K562 (cell line): ENCODE measurements around the gene TTC24. TPM values are rescaled to one million over a fixed set of nuclear protein-coding genes. Genes with fewer than 3 reads are reported as not detected.

Experiments
- AFF4 ChIP-seq: sonication (generic); formaldehyde crosslinking; IDR thresholded peaks from 2 replicates; pipeline ENCODE4 v1.8.0; 2023; ENCODE audit warnings: mild to moderate bottlenecking, missing genetic modification reagents
- CBX1 ChIP-seq: sonication (generic); IDR thresholded peaks from 2 replicates; pipeline ENCODE4 v1.6.1; 2016; ENCODE audit warnings: antibody characterized with exemption, low read depth, mild to moderate bottlenecking
- CBX2 ChIP-seq: fragments of 200-600 bp; sonication (generic); IDR thresholded peaks from one replicate; pipeline ENCODE4 v1.6.1; 2012; ENCODE audit warnings: mild to moderate bottlenecking, low read length, inconsistent platforms; ENCODE audit not compliant: insufficient read depth, poor library complexity, severe bottlenecking
- CHCHD3 ChIP-seq: fragments of 250-450 bp; sonication (Bioruptor Pico); IDR thresholded peaks from 2 replicates; pipeline ENCODE4 v2.1.2; 2022; ENCODE audit warnings: mild to moderate bottlenecking
- CSDE1 ChIP-seq, 2 experiments: fragments of 450-650 bp; IDR thresholded peaks; 2 replicates each; pipeline ENCODE4 v1.6.1; 2016; ENCODE audit warnings: mild to moderate bottlenecking in 1 of 2
- ELK3 ChIP-seq: fragments of 450-650 bp; formaldehyde crosslinking; IDR thresholded peaks from 2 replicates; pipeline ENCODE4 v1.4.0; 2020; ENCODE audit warnings: mild to moderate bottlenecking
- ESRRB ChIP-seq: fragments of 250-450 bp; sonication (Bioruptor Pico); IDR thresholded peaks from 2 replicates; pipeline ENCODE4 v1.5.0; 2020; ENCODE audit warnings: mild to moderate bottlenecking, moderate library complexity, borderline replicate concordance
- EWSR1 ChIP-seq: fragments of 450-650 bp; IDR thresholded peaks from 2 replicates; pipeline ENCODE4 v1.6.1; 2018; ENCODE audit warnings: borderline replicate concordance, mild to moderate bottlenecking, low read depth, moderate library complexity; ENCODE audit not compliant: partially characterized antibody
- FOXJ2 ChIP-seq: fragments of 200-800 bp; sonication (Bioruptor generic); IDR thresholded peaks from 2 replicates; pipeline ENCODE4 v1.6.1; 2016; ENCODE audit warnings: missing genetic modification characterization, missing compliant biosample characterization
- KDM4B ChIP-seq, 2 experiments: fragments of 450-650 bp in 1 of 2; sonication (generic) in 1 of 2; IDR thresholded peaks; 2 replicates each; pipeline ENCODE4 v1.6.1; 2016 to 2017; ENCODE audit warnings: borderline replicate concordance in 2 of 2, antibody characterized with exemption in 1 of 2, low read depth in 1 of 2, mild to moderate bottlenecking in 1 of 2
- NKRF ChIP-seq: fragments of 450-650 bp; IDR thresholded peaks from 2 replicates; pipeline ENCODE4 v1.6.1; 2016; ENCODE audit warnings: borderline replicate concordance
- NRF1 ChIP-seq, 2 experiments: fragments of 450-650 bp; IDR thresholded peaks in 1 of 2; conservative IDR thresholded peaks in 1 of 2; 2 replicates each; pipeline ENCODE4 v1.6.1; 2014; ENCODE audit warnings: mild to moderate bottlenecking in 2 of 2
- SPI1 ChIP-seq: IDR thresholded peaks from 2 replicates; pipeline ENCODE4 v1.6.1; 2011; ENCODE audit warnings: low read depth, low read length, control low read depth, borderline replicate concordance
- SUPT5H ChIP-seq: fragments of 450-650 bp; IDR thresholded peaks from 2 replicates; pipeline ENCODE4 v1.6.1; 2016
- TAF9B ChIP-seq: fragments of 450-650 bp; IDR thresholded peaks from 2 replicates; pipeline ENCODE4 v1.6.1; 2018; ENCODE audit warnings: mild to moderate bottlenecking; ENCODE audit not compliant: partially characterized antibody
- ZFP1 ChIP-seq: fragments of 450-650 bp; formaldehyde crosslinking; IDR thresholded peaks from 2 replicates; pipeline ENCODE4 v1.4.0; 2020; ENCODE audit warnings: mild to moderate bottlenecking, mixed read lengths
- ZNF518B ChIP-seq: fragments of 250-450 bp; sonication (Bioruptor Pico); IDR thresholded peaks from 2 replicates; pipeline ENCODE4 v1.5.0; 2021; ENCODE audit warnings: mild to moderate bottlenecking, moderate library complexity
- polyA plus RNA-seq, 8 experiments: library from polyadenylated mRNA; depleted of rRNA in 4 of 8; stranded (reverse) in 5 of 8; unstranded in 3 of 8; fragments of >200 nt; fragmentation: Nextera tagmentation in 2 of 8; fragmentation: Illumina TruSeq in 1 of 8; extraction: Ambion mirVana in 2 of 8; extraction: Trizol in 1 of 8; gene quantifications; 2 replicates each; pipeline versions ENCODE4 v1.2.1 to v1.2.3, GENCODE V29; 2011 to 2014; ENCODE audit warnings: inconsistent platforms in 1 of 8, missing spikeins in 1 of 8
- total RNA-seq, 7 experiments: library from RNA; depleted of rRNA in 6 of 7; stranded (reverse); fragments of >200 nt in 6 of 7; fragmentation: Illumina TruSeq in 2 of 7; extraction: Trizol in 2 of 7; gene quantifications; 2 replicates each; pipeline versions ENCODE4 v1.2.1 to v1.2.3, GENCODE V29; 2011 to 2021; ENCODE audit warnings: low replicate concordance in 1 of 7

TTC24 gene
- total and polyA plus RNA-seq, 9 of the 15 experiments (the other 6 are each of a cell fraction or from before 2014, with no cell fraction given) = not detected

GRCh38 chr1:156571919-156572662 is 7.4 kb upstream of the TTC24 start, which contains the start of gene IQGAP3 (continued):
- TF ChIP-seq CHCHD3 (no peak), AFF4 (CRISPR knock-in tag) (no peak), EWSR1 (no peak), KDM4B (IDR thresholded peaks at IDR 0.05; ENCODE audit: borderline replicate concordance in 2 of 2, low read depth in 1 of 2) (no peak), NRF1 (conservative IDR thresholded peaks at IDR 0.05 in 1 of 2, IDR thresholded peaks at IDR 0.05 in 1 of 2) (peak in 1 of 2 experiments; percentile 23; a peak in 1 of 4 replicates), FOXJ2 (no peak), CBX2 (no peak), SPI1 (peak; percentile 89), CBX1 (no peak), NKRF (peak; percentile 99), CSDE1 (IDR thresholded peaks at IDR 0.05) (no peak), ELK3 (CRISPR knock-in tag) (no peak), ESRRB (no peak), ZFP1 (CRISPR knock-in tag) (no peak), TAF9B (no peak), ZNF518B (no peak), SUPT5H (peak; percentile 67)
